Activated CD4-positive, alpha-beta T cell treated with anti-CD3 and anti-CD28 coated beads, Interleukin-2, amount 50 U/mL, for 1 hour (primary cell): ENCODE measurements around the gene SLC24A3.

Experiments
- DNase-seq: peaks from one replicate; pipeline ENCODE4 v3.0.0-alpha.2; 2020

The SLC24A3 gene

GRCh38 chr20:19397666-19398065 lies 185.2 kb downstream of the SLC24A3 start:
- DNase-seq = no peak

- no peak for DNase-seq
These were observed 188.7 kb downstream of the SLC24A3 start for GRCh38 chr20:19401096-19401495.

GRCh38 chr20:19403549-19403948 lies 191.1 kb downstream of the SLC24A3 start:
- no peak for DNase-seq

GRCh38 chr20:19404826-19405225 lies 192.4 kb downstream of the SLC24A3 start:
- no peak for DNase-seq

- no peak for DNase-seq
These were observed 193.5 kb downstream of the SLC24A3 start for GRCh38 chr20:19405958-19406357.

GRCh38 chr20:19406381-19406780 lies 193.9 kb downstream of the SLC24A3 start:
- no peak for DNase-seq

GRCh38 chr20:19407196-19407595 lies 194.8 kb downstream of the SLC24A3 start:
- no peak for DNase-seq

GRCh38 chr20:19407736-19408135 lies 195.3 kb downstream of the SLC24A3 start:
- DNase-seq = no peak

- DNase-seq = no peak
These were observed 196.5 kb downstream of the SLC24A3 start for GRCh38 chr20:19408971-19409370.

GRCh38 chr20:19411811-19412210 lies 199.4 kb downstream of the SLC24A3 start:
- no peak for DNase-seq

GRCh38 chr20:19412254-19412653 lies 199.8 kb downstream of the SLC24A3 start:
- DNase-seq = no peak

GRCh38 chr20:19414600-19414999 lies 202.2 kb downstream of the SLC24A3 start:
- DNase-seq = no peak

GRCh38 chr20:19415786-19416185 lies 203.3 kb downstream of the SLC24A3 start:
- DNase-seq = no peak

GRCh38 chr20:19416627-19417026 lies 204.2 kb downstream of the SLC24A3 start:
- no peak for DNase-seq

GRCh38 chr20:19419396-19419795 lies 207.0 kb downstream of the SLC24A3 start:
- DNase-seq = no peak

GRCh38 chr20:19423097-19423899 lies 210.9 kb downstream of the SLC24A3 start:
- no peak for DNase-seq

- DNase-seq = no peak
These were observed 211.6 kb downstream of the SLC24A3 start for GRCh38 chr20:19423900-19424620.

- no peak for DNase-seq
These were observed 213.9 kb downstream of the SLC24A3 start for GRCh38 chr20:19426356-19426755.

GRCh38 chr20:19427480-19427879 lies 215.0 kb downstream of the SLC24A3 start:
- no peak for DNase-seq

GRCh38 chr20:19427913-19428312 lies 215.5 kb downstream of the SLC24A3 start:
- no peak for DNase-seq

GRCh38 chr20:19428324-19428723 lies 215.9 kb downstream of the SLC24A3 start:
- DNase-seq = no peak

GRCh38 chr20:19429538-19429937 lies 217.1 kb downstream of the SLC24A3 start:
- no peak for DNase-seq

GRCh38 chr20:19430641-19431315 lies 218.3 kb downstream of the SLC24A3 start:
- DNase-seq = no peak

GRCh38 chr20:19431316-19431700 lies 218.9 kb downstream of the SLC24A3 start:
- no peak for DNase-seq
